K562 (cell line): ENCODE data around the gene SH3YL1. TPM values are rescaled to one million over a fixed set of nuclear protein-coding genes. Genes with fewer than 3 reads are reported as not detected.

Experiments
- ATAC-seq: fragments of 200-7000 bp; cut with Tn5 transposase; 3 replicates; pipeline ENCODE4 v1.9.1; 2020; ENCODE audit warnings: moderate library complexity
- BruUV-seq: library from RNA; stranded (reverse); fragments of 400-500 nt; replicated peaks from 2 replicates; lab custom pipeline; 2021; lab: Mats Ljungman, UMichigan
- CTCF ChIA-PET: fragments of 300-600 bp; formaldehyde crosslinking; extraction: SDS; loops from one replicate; lab custom pipeline; 2021; ENCODE audit warnings: low intra/inter-chr PET ratio; lab: Yijun Ruan, JAX
- POLR2A ChIA-PET: fragments of 300-600, 350-650 bp; sonication (Branson Sonifier 250); formaldehyde crosslinking; extraction: SDS; loops from one replicate; lab custom pipeline; 2021; ENCODE audit warnings: antibody characterized with exemption, inconsistent platforms; lab: Yijun Ruan, JAX
- DNase-seq, 4 experiments: peaks; one replicate each; pipeline versions ENCODE4 v3.0.0 to v3.0.0-alpha.2; 2011 to 2018; ENCODE audit warnings: low spot score in 3 of 4, mixed read lengths in 3 of 4; ENCODE audit errors: extremely low read depth in 1 of 4
- FAIRE-seq: peaks from 2 replicates; lab custom pipeline; 2011; peaks lifted over from hg19 to GRCh38; lab: Jason Lieb, UNC
- H2AFZ ChIP-seq: 2 replicates; pipeline ENCODE4 v1.6.0; 2011; ENCODE audit warnings: low read depth, low read length, control low read depth, inconsistent platforms
- H3K27ac ChIP-seq: fragments of 200-600 bp; 3 replicates; pipeline ENCODE4 v1.8.0; 2011; ENCODE audit warnings: low read depth, mild to moderate bottlenecking, control low read depth, inconsistent platforms, low read length, moderate library complexity, mixed read lengths; ENCODE audit errors: extremely low read depth
- H3K27me3 ChIP-seq, 2 experiments: fragments of 300-600 bp in 1 of 2; 2 replicates in 1 of 2; 3 replicates in 1 of 2; pipeline versions ENCODE4 v1.6.0 to v1.8.0; 2011; ENCODE audit warnings: inconsistent platforms in 2 of 2, low read length in 2 of 2, mild to moderate bottlenecking in 1 of 2, mixed read lengths in 1 of 2, moderate library complexity in 1 of 2; ENCODE audit not compliant: control insufficient read depth in 2 of 2, insufficient read depth in 2 of 2
- H3K36me3 ChIP-seq: fragments of 300-600 bp; 3 replicates; pipeline ENCODE4 v1.8.0; 2011; ENCODE audit warnings: mild to moderate bottlenecking, low read length, inconsistent platforms; ENCODE audit not compliant: control insufficient read depth, insufficient read depth
- H3K4me1 ChIP-seq, 2 experiments: fragments of 200-600 bp in 1 of 2; replicated peaks in 1 of 2; 2 replicates in 1 of 2; 3 replicates in 1 of 2; pipeline versions ENCODE4 v1.5.1 to v1.8.0; 2011; ENCODE audit warnings: inconsistent platforms in 2 of 2, low read length in 2 of 2, mild to moderate bottlenecking in 1 of 2, mixed read lengths in 1 of 2, moderate library complexity in 1 of 2; ENCODE audit not compliant: control insufficient read depth in 2 of 2, insufficient read depth in 2 of 2
- H3K4me2 ChIP-seq: 2 replicates; pipeline ENCODE4 v1.6.1; 2011; ENCODE audit warnings: low read length, control low read depth, inconsistent platforms, mixed read lengths; ENCODE audit not compliant: insufficient read depth
- H3K4me3 ChIP-seq: fragments of 200-600 bp; sonication (generic), shearing (Covaris generic); 2 replicates; pipeline ENCODE4 v1.5.1; 2016; ENCODE audit warnings: control low read depth, inconsistent platforms
- H3K79me2 ChIP-seq: fragments of 200-600 bp; 3 replicates; pipeline ENCODE4 v1.8.0; 2011; ENCODE audit warnings: low read length, inconsistent platforms; ENCODE audit not compliant: control insufficient read depth, insufficient read depth
- H3K9ac ChIP-seq, 2 experiments: 2 replicates each; pipeline versions ENCODE4 v1.6.0 to v1.6.1; 2011; ENCODE audit warnings: low read depth in 2 of 2, low read length in 2 of 2, control low read depth in 1 of 2, inconsistent platforms in 1 of 2, mild to moderate bottlenecking in 1 of 2, mixed read lengths in 1 of 2; ENCODE audit not compliant: insufficient read depth in 1 of 2
- H3K9me1 ChIP-seq: one replicate; pipeline ENCODE4 v1.6.0; 2011; ENCODE audit warnings: inconsistent platforms, mild to moderate bottlenecking, low read length, moderate library complexity; ENCODE audit not compliant: control insufficient read depth, insufficient read depth
- H3K9me3 ChIP-seq: replicated peaks from 2 replicates; pipeline ENCODE4 v1.5.1; 2011; ENCODE audit warnings: low read depth, low read length, inconsistent platforms; ENCODE audit not compliant: control insufficient read depth, insufficient read depth
- H4K20me1 ChIP-seq: replicated peaks from 2 replicates; pipeline ENCODE4 v1.6.1; 2011; ENCODE audit warnings: low read length, inconsistent platforms, mixed read lengths; ENCODE audit not compliant: control insufficient read depth, insufficient read depth
- ASH1L ChIP-seq: fragments of 450-650 bp; IDR thresholded peaks from 2 replicates; pipeline ENCODE4 v1.6.1; 2018; ENCODE audit warnings: borderline replicate concordance, mild to moderate bottlenecking, low read depth; ENCODE audit not compliant: partially characterized antibody
- CAMTA2 ChIP-seq: fragments of 250-450 bp; sonication (Bioruptor Pico); conservative IDR thresholded peaks from 2 replicates; pipeline ENCODE4 v1.5.1; 2022
- DLX4 ChIP-seq: fragments of 250-450 bp; sonication (Bioruptor Pico); IDR thresholded peaks from 2 replicates; pipeline ENCODE4 v1.6.1; 2021; ENCODE audit warnings: mild to moderate bottlenecking
- EP300 ChIP-seq: IDR thresholded peaks from 2 replicates; pipeline ENCODE4 v1.6.1; 2012; ENCODE audit warnings: low read length, improper control_type of control experiment
- HMG20A ChIP-seq: fragments of 450-650 bp; formaldehyde crosslinking; conservative IDR thresholded peaks from 2 replicates; pipeline ENCODE4 v1.4.0; 2020; ENCODE audit warnings: mild to moderate bottlenecking, mixed read lengths
- MLX ChIP-seq, 2 experiments: fragments of 450-650 bp in 1 of 2; sonication (generic) in 1 of 2; formaldehyde crosslinking; conservative IDR thresholded peaks; 2 replicates each; pipeline versions ENCODE4 v1.4.0 to v1.8.1; 2020 to 2022; ENCODE audit warnings: mild to moderate bottlenecking in 1 of 2, missing genetic modification reagents in 1 of 2
- MTA1 ChIP-seq: fragments of 450-650 bp; IDR thresholded peaks from 2 replicates; pipeline ENCODE4 v1.6.1; 2017; ENCODE audit warnings: borderline replicate concordance
- MXI1 ChIP-seq: IDR thresholded peaks from 2 replicates; pipeline ENCODE4 v1.6.1; 2011; ENCODE audit warnings: low read depth, mild to moderate bottlenecking, improper control_type of control experiment, low read length
- NCOA4 ChIP-seq: fragments of 450-650 bp; IDR thresholded peaks from 2 replicates; pipeline ENCODE4 v1.6.1; 2018; ENCODE audit warnings: mild to moderate bottlenecking; ENCODE audit not compliant: partially characterized antibody
- NFE2L1 ChIP-seq: fragments of 450-650 bp; IDR thresholded peaks from 2 replicates; pipeline ENCODE4 v1.6.1; 2016; ENCODE audit warnings: missing genetic modification characterization, low read depth, mild to moderate bottlenecking, missing compliant biosample characterization, moderate library complexity, borderline replicate concordance
- SRSF1 ChIP-seq: fragments of 200-400 bp; formaldehyde crosslinking; IDR thresholded peaks from 2 replicates; pipeline ENCODE4 v1.6.1; 2017; ENCODE audit warnings: mild to moderate bottlenecking, low read depth, low read length, moderate library complexity
- TAF9B ChIP-seq: fragments of 450-650 bp; IDR thresholded peaks from 2 replicates; pipeline ENCODE4 v1.6.1; 2018; ENCODE audit warnings: mild to moderate bottlenecking; ENCODE audit not compliant: partially characterized antibody
- TCFL5 ChIP-seq: fragments of 250-450 bp; sonication (Bioruptor Pico); conservative IDR thresholded peaks from 2 replicates; pipeline ENCODE4 v1.6.1; 2021; ENCODE audit warnings: mild to moderate bottlenecking, moderate library complexity, matching md5 sums
- TEAD1 ChIP-seq, 2 experiments: fragments of 450-650 bp in 1 of 2; sonication (generic) in 1 of 2; formaldehyde crosslinking; IDR thresholded peaks; 2 replicates each; pipeline versions ENCODE4 v1.4.0 to v1.8.0; 2020 to 2022; ENCODE audit warnings: mild to moderate bottlenecking in 2 of 2, missing genetic modification reagents in 1 of 2
- TEAD2 ChIP-seq: fragments of 450-650 bp; IDR thresholded peaks from 2 replicates; pipeline ENCODE4 v1.6.1; 2016; ENCODE audit warnings: missing genetic modification characterization, control low read depth, missing compliant biosample characterization
- YBX1 ChIP-seq: fragments of 450-650 bp; IDR thresholded peaks from 2 replicates; pipeline ENCODE4 v1.7.1; 2016; ENCODE audit warnings: mild to moderate bottlenecking
- ZNF239 ChIP-seq: fragments of 250-450 bp; sonication (Bioruptor Pico); IDR thresholded peaks from 2 replicates; pipeline ENCODE4 v1.4.0; 2020; ENCODE audit warnings: mild to moderate bottlenecking
- ZNF780A ChIP-seq: fragments of 250-450 bp; sonication (Bioruptor Pico); IDR thresholded peaks from 2 replicates; pipeline ENCODE4 v1.5.0; 2021; ENCODE audit warnings: mild to moderate bottlenecking
- WGBS: fragments of 100-300 bp; shearing (Covaris generic); methylation state at CpG from one replicate; pipeline ENCODE4 v1.1.6; 2016; ENCODE audit warnings: low coverage, mixed read lengths; ENCODE audit not compliant: insufficient coverage; ENCODE audit errors: missing lambda C conversion rate; 5-methylcytosine and 5-hydroxymethylcytosine counted together
- in situ Hi-C: fragments of 300-500 bp; cut with MboI; formaldehyde crosslinking; loops from 4 replicates; pipeline ENCODE4 v1.15.0; 2018; ENCODE audit warnings: inconsistent platforms, mixed read lengths
- intact Hi-C: fragments of 100-400 bp; cut with micrococcal nuclease; formaldehyde crosslinking; loops from 2 replicates; pipeline ENCODE4 v1.14.2; 2022
- polyA plus RNA-seq, 8 experiments: library from polyadenylated mRNA; depleted of rRNA in 4 of 8; stranded (reverse) in 5 of 8; unstranded in 3 of 8; fragments of >200 nt; fragmentation: Nextera tagmentation in 2 of 8; fragmentation: Illumina TruSeq in 1 of 8; extraction: Ambion mirVana in 2 of 8; extraction: Trizol in 1 of 8; gene quantifications; 2 replicates each; pipeline versions ENCODE4 v1.2.1 to v1.2.3, GENCODE V29; 2011 to 2014; ENCODE audit warnings: inconsistent platforms in 1 of 8, missing spikeins in 1 of 8
- total RNA-seq, 7 experiments: library from RNA; depleted of rRNA in 6 of 7; stranded (reverse); fragments of >200 nt in 6 of 7; fragmentation: Illumina TruSeq in 2 of 7; extraction: Trizol in 2 of 7; gene quantifications; 2 replicates each; pipeline versions ENCODE4 v1.2.1 to v1.2.3, GENCODE V29; 2011 to 2021; ENCODE audit warnings: low replicate concordance in 1 of 7

SH3YL1 gene
- total and polyA plus RNA-seq, 9 of the 15 experiments (the other 6 are each of a cell fraction or from before 2014, with no cell fraction given) = 3.9 to 7.8 (median 5.3) TPM

GRCh38 chr2:233030-233429 lies 30.8 kb downstream of the SH3YL1 start:
- FAIRE-seq = no peak
- CTCF ChIA-PET = no interaction called here

More at GRCh38 chr2:233030-233429, 30.8 kb downstream of the SH3YL1 start:
- Histone ChIP-seq H3K27me3 (peaks cover 0 to 3% of the 10 kb centered on the region in 2 experiments; a peak in 1 of 5 replicates), H3K4me3 (no peak overlapping the region), H4K20me1 (no peaks in the 10 kb centered on the region), H3K4me1 (no peaks in the 10 kb centered on the region; a peak in 1 of 5 replicates), H3K9ac (no peak overlapping the region), H3K9me3 (no peaks in the 10 kb centered on the region), H2AFZ (no peak overlapping the region), H3K36me3 (no peaks in the 10 kb centered on the region), H3K4me2 (no peak overlapping the region), H3K9me1 (no peaks in the 10 kb centered on the region), H3K27ac (no peak overlapping the region), H3K79me2 (no peaks in the 10 kb centered on the region)
- WGBS = 13% methylated on average over 7 of the region's 7 CpGs
- no peak for ATAC-seq
- BruUV-seq = no TSS peak
- intact Hi-C loops = no loop called here
- no peak for DNase-seq
- in situ Hi-C loops = no loop called here
- TF ChIP-seq NCOA4 (no peak), DLX4 (no peak), MXI1 (no peak), ZNF239 (CRISPR knock-in tag) (no peak), TEAD2 (no peak), TAF9B (no peak), ZNF780A (no peak), YBX1 (no peak), SRSF1 (no peak), HMG20A (CRISPR knock-in tag) (no peak), ASH1L (no peak), MLX (CRISPR knock-in tag; conservative IDR thresholded peaks at IDR 0.05) (no peak), EP300 (no peak), MTA1 (no peak), NFE2L1 (tag) (no peak), TEAD1 (CRISPR knock-in tag; IDR thresholded peaks at IDR 0.05) (no peak), CAMTA2 (CRISPR knock-in tag) (no peak), TCFL5 (CRISPR knock-in tag) (no peak)
- POLR2A ChIA-PET = interaction anchor here (0.8 kb wide), 1 partner anchor 19 kb away, joined by 3 read pairs; no protein-coding TSS in a partner anchor
